Stimulated activated CD4-positive, alpha-beta T cell treated with anti-CD3 and anti-CD28 coated beads, TNF-alpha, amount 100 ng/mL, for 1 hour (primary cell): Measurements from ENCODE around the gene NDC80.

Experiments used
- DNase-seq, 3 donors: peaks; one replicate each; pipeline ENCODE4 v3.0.0-alpha.2; 2020; ENCODE audit warnings: low read depth in 3 of 3, low spot score in 1 of 3

The NDC80 gene

DNA sequence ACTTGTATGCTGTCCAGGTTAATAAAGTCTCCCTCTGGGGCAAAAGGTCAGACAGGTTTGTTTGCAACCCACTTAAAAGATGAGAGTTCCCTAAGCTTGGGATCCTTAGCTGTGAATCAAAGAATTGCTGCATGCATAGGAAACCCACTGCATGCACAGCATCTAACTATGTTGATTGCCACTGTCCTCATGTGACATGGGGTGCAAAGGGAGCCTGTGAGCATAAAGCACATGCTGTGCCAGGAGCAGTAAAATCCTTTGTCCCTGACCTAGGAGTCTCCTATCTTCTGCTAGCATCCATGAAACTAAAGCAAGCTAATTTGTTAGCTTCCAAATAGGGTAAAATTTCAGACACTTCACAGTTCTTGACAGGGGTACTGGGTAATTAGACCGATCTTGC lies 13.8 kb upstream of the NDC80 start:
- DNase-seq, result no peak

- no peak for DNase-seq
Measured at GRCh38 chr18:2559249-2559648, 12.1 kb upstream of the NDC80 start.

DNA sequence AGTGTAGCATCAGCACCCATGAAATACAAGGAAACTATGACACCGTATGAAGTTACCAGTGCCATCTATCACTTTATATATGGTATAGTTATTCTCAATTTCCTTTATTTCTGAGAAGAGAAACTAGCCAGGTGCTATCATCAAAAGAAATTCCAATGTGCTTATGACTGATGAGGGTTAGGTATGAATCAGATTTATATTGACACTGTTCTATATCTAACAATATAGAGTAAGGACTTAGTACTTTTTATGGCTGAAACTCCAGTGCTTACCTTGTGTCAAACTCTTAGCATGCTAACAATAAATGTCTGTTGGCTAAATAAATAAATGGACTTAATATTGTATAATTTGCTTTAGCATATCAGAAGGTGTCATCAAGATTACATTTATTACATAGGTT lies 7.0 kb upstream of the NDC80 start:
- no peak for DNase-seq

DNA sequence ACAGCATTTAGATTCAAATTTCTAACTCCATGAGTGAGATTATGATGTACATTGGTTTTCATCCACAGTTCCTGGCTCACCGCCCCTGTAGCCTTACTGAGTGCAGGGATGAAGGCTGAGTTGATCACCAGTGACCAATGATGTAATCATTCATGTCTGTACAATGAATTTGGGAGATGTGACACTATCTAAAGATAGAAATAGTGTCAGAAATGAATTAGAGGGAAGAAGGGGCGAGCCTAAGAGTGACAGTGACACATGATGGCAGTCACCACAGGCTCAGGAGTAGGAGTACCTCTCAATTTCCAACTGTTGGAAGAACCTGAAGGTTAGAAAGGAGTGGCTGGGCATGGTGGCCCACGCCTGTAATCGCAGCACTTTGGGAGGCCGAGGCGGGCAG lies 3.2 kb upstream of the NDC80 start:
- DNase-seq, result no peak

- DNase-seq, result no peak
Measured at GRCh38 chr18:2568605-2569004, 2.8 kb upstream of the NDC80 start.

DNA sequence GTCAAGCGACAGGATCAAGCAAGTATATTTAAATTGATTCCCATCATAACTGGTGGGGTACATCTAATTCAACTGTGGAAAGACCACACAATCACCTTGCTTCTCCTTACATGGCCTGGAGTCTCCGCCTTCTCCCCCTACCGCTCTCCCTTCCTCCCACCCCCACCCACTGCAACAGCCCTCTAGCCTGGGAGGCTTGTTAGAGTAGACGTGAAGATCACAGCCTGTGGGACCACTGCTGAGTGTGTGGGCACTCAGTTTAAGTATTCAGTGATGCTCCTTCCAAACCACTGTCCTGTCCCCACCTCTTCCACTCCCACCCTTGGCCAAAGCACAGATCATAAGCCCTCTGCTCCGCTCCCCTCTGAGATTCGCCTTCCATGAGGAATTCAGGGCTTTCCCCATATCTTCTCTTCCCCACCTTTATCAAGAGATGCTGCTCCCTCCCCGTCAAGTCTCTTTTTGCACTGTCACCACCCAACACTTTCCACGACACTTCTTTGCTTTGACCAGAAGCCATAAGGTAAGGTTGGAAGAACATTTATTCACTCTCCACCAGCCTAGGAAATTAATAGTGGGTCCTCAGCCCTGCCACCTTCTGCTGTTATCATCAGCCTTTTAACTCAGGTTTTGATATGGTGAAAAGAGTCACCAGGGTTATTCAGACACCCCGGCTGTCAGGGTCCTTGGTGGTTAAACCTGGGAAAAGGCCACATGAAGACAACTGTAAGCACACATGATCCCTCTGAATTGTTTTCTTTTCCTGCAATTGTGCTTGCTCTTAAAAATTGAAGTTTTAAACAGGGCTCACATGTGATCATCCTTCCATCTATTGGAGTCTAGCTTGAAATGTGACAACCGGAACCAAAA lies 1.8 kb upstream of the NDC80 start:
- no peak for DNase-seq

DNA sequence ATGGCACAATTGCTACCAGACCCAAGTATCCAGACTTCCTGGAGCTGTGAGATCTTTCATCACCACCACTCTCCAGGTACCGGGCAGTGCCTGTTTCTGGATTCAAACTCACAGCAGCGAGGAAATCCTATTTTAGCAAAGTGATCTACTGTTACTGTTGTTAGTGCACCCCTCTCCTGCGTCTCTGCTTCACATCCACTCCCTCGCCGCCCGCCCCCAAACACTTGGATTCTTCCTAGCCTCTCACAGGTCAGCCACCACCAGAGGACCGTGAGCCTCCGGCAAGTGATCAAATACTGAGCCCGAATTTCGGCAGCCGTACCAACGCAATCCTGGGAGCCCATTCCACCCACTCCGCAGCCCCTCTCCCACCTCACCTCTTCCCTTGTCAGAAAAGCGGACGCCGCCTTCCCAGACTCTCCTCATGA lies 571 bp upstream of the NDC80 start:
- DNase-seq, result peak in 1 of 3 donors; percentile 28

GRCh38 chr18:2572171-2572569 lies 813 bp downstream of the NDC80 start:
- no peak for DNase-seq

- DNase-seq, result no peak
Measured at GRCh38 chr18:2572892-2573291, 1.5 kb downstream of the NDC80 start.

GRCh38 chr18:2573408-2573807 lies 2.1 kb downstream of the NDC80 start:
- no peak for DNase-seq

DNA sequence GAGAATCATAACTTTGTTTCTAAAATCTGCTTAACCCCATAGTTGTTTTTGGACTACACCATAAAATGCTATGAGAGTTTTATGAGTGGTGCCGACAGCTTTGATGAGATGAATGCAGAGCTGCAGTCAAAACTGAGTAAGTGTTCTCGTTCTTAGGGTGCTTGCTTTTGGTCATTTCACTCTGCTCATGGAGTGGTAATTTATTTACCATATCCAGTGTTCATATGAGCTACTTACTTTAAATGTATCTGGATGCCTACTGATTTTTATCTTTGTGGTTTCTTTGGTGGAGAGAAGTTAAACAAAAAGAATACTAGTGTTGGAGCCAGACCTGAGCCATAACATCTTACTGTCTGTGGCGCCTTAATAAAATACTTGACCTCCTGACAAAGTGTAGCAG lies 16.4 kb downstream of the NDC80 start:
- DNase-seq, result no peak

DNA sequence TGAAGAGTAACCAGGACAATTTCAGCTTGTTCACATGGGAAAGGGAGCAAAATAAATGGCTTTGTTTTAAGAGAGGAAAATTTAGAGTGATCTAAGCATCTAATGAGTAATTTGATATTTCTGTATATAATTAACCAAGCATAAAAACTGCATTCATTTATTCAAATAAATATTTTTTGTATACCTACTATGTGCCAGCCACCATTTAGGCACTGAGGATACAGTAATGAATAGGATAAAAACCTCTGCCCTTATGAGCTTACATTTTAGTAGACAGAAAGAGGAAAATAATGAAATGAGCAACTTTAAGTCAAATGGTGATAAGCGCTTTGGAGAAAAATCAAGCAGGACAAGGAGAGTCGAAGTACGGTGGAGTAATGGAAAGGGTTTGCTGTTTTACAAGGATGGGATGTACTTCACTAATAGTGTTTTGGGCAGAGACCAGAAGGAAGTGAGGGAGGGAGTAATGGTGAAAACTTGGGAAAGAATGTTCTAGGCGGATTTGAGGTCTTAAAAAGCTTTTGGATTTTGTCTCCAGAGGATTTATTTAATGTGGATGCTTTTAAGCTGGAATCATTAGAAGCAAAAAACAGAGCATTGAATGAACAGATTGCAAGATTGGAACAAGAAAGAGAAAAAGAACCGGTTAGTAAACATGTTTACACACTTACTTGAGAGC lies 17.4 kb downstream of the NDC80 start:
- DNase-seq, result no peak

- no peak for DNase-seq
Measured at GRCh38 chr18:2589345-2590068, 18.1 kb downstream of the NDC80 start.

GRCh38 chr18:2590303-2590702 lies 18.9 kb downstream of the NDC80 start:
- DNase-seq, result no peak

- no peak for DNase-seq
Measured at GRCh38 chr18:2597639-2598038, 26.3 kb downstream of the NDC80 start.

GRCh38 chr18:2602844-2603243 lies 31.5 kb downstream of the NDC80 start:
- DNase-seq, result no peak

- no peak for DNase-seq
Measured at GRCh38 chr18:2606335-2606734, 35.0 kb downstream of the NDC80 start.

- no peak for DNase-seq
Measured at GRCh38 chr18:2609604-2610003, 38.2 kb downstream of the NDC80 start.

- no peak for DNase-seq
Measured at GRCh38 chr18:2610549-2610948, 39.2 kb downstream of the NDC80 start.

DNA sequence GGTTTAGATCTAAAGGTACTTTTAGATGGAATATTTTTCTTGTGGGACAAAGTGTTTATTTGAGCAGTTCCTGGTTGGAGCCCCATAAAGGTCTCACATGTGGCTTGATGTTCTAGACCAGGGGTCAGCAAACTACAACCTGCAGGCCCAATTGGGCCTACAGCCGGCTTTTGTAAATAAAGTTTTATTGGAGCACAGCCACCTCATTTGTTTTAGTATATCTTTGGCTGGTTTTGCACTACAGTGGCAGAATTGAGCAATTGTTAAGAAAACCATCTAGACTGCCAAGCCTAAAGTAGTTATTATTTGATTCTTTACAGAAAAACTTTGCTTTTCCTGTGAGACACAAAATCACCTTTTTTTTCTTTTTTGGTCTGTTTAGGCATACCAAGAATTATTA lies 41.6 kb downstream of the NDC80 start:
- DNase-seq, result no peak

GRCh38 chr18:2617401-2617998 lies 46.1 kb downstream of the NDC80 start:
- DNase-seq, result no peak

DNA sequence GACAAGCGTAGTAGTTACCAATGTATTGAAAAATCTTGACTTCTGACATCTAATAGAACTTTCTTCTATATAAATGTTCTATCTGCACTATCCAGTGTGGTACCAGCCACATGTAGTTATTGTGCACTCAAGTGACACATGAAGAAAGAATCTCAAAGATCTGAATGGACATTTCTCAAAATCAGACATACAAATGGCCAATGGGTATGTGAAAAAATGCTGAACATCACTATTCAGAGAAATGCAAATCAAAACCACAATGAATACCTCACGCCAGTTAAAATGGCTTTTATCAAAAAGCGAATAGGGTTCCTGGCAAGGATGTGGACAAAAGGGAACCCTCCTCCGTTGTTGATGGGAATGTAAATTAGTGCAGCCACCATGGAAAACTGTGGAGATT lies 46.7 kb downstream of the NDC80 start:
- DNase-seq, result no peak
